ENCODE results near the gene EPN2.

EPN2 gene

GRCh38 chr17:19371259-19372010 is 134.3 kb downstream of the EPN2 start:
- TF ChIP-seq, protein P1, sequence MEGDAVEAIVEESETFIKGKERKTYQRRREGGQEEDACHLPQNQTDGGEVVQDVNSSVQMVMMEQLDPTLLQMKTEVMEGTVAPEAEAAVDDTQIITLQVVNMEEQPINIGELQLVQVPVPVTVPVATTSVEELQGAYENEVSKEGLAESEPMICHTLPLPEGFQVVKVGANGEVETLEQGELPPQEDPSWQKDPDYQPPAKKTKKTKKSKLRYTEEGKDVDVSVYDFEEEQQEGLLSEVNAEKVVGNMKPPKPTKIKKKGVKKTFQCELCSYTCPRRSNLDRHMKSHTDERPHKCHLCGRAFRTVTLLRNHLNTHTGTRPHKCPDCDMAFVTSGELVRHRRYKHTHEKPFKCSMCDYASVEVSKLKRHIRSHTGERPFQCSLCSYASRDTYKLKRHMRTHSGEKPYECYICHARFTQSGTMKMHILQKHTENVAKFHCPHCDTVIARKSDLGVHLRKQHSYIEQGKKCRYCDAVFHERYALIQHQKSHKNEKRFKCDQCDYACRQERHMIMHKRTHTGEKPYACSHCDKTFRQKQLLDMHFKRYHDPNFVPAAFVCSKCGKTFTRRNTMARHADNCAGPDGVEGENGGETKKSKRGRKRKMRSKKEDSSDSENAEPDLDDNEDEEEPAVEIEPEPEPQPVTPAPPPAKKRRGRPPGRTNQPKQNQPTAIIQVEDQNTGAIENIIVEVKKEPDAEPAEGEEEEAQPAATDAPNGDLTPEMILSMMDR (IDR thresholded peaks at IDR 0.05; ENCODE audit: extremely low read depth, missing control alignments) = no peak

DNA sequence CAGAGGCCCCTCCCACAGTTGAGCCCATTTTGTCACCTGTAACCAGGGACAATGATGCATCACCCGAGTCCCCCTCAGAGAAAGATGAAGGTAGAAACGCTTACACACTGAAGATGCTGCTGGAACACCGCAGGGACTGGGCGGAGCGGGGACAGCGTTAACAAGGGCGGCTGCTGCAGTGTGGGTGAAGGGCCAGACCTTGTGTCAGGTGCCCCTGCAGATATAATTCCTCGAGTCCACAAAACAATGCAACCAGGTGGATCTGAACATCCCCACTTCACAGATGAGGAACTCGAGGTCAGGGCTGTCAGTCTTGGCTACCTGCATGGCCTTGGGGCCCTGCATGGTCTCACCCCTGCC is 134.8 kb downstream of the EPN2 start:
- no peak for DNase-seq (ENCODE audit: low spot score)
- TF ChIP-seq, protein P1 (IDR thresholded peaks at IDR 0.05; ENCODE audit: extremely low read depth, missing control alignments) = no peak

More at GRCh38 chr17:19371259-19372010, 134.3 kb downstream of the EPN2 start:
- DNase-seq (ENCODE audit: low spot score) = no peak

GRCh38 chr17:19372439-19372838 is 135.3 kb downstream of the EPN2 start:
- DNase-seq (ENCODE audit: low spot score) = no peak
- TF ChIP-seq, protein P1 (IDR thresholded peaks at IDR 0.05; ENCODE audit: extremely low read depth, missing control alignments) = no peak

DNA sequence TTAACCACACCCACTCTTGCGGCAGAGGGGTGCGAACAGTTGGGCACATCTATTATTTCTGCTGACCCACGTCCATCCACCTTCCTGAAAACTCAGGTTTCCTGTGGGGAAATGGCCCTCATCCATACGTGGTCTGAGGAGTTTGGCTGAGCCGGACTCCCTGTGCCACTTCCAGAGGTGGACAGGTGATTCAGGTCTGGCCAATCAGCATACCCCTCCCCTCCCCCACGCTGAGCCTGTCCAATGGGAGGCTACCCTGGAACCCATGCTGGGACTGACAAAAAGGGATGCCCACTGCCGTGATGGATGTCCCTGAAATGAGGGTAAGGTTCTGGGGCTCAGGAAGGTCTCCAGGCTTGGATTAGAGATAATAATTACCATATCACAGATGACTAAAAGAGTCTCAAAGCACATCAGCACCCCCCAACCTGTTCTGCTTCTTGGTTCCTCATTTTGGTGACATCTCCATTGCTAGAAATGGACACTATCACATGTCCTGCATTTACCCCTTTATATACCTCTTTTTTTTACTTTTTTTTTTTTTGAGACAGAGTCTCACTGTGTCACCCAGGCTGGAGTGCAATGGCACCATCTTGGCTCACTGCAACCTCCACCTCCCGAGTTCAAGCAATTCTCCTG is 135.8 kb downstream of the EPN2 start:
- no peak for DNase-seq (ENCODE audit: low spot score)
- TF ChIP-seq, protein P1 (IDR thresholded peaks at IDR 0.05; ENCODE audit: extremely low read depth, missing control alignments) = no peak

DNA sequence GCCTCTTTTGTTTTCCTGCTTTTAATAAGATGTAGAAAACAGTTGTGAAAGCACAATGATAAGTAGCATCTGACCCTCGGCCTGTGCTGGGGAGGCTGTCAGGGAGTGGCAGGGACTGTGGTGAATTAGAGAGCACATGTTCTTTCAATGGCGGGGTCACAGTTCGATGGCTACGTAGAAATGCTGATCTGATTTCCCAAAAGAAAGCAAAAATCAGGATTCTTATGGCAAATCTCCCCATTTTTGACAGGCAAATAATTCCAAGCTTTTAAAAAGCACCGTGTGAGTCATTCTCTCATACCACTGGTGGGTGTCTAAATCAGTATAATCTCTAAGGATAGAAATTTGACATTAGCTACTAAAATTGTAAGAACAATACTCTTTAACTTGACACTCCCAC is 137.0 kb downstream of the EPN2 start:
- TF ChIP-seq, protein P1 (IDR thresholded peaks at IDR 0.05; ENCODE audit: extremely low read depth, missing control alignments) = no peak
- no peak for DNase-seq (ENCODE audit: low spot score)

DNA sequence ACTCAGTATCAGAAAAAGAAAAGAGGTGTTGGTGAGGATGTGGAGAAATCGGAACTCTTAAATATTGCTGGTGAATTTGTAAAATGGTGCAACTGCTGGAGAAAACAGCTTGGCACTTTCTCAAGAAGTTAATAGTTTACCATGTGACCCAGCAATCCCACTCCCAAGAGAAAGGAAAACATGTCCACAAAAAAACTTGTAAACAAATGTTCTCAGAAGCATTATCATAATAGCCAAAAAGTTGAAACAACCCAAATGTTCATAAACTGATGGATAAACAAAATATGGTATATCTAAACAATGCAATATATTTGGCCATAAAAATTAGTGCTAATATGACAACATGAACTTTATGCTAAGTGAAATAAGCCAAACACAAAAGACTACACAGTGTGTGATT is 138.6 kb downstream of the EPN2 start:
- TF ChIP-seq, protein P1 (IDR thresholded peaks at IDR 0.05; ENCODE audit: extremely low read depth, missing control alignments) = no peak

DNA sequence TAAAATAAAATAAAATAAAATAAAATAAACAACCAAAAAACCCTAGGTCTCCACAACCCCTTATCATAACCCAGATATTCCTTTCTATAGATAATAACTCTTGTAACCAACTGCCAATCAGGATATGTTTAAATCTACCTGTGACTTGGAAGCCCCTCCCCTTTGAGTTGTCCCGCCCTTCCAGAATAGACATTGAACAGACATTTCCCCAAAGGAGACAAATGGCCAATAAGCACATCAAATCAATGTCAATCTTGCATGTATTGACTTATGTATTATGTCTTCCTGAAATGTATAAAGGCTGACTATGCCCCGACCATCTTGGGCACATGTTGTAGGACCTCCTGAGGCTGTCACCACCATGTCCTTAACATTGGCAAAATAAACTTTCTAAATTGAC is 139.6 kb downstream of the EPN2 start:
- DNase-seq (ENCODE audit: low spot score) = no peak
- TF ChIP-seq, protein P1 (IDR thresholded peaks at IDR 0.05; ENCODE audit: extremely low read depth, missing control alignments) = no peak

More for the DNA sequence above, 138.6 kb downstream of the EPN2 start:
- no peak for DNase-seq (ENCODE audit: low spot score)
